HCT116 (cell line): ENCODE measurements around the gene SOWAHB. TPM values are rescaled to one million over a fixed set of nuclear protein-coding genes. Genes with fewer than 3 reads are reported as not detected.

Source experiments
- RAD21 ChIP-seq: IDR thresholded peaks from 2 replicates; pipeline ENCODE4 v1.6.1; 2012; ENCODE audit warnings: low read depth, mild to moderate bottlenecking
- ZFX ChIP-seq: fragments of 450-650 bp; IDR thresholded peaks from 2 replicates; pipeline ENCODE4 v1.6.1; 2017
- total RNA-seq: library from RNA; stranded (reverse); gene quantifications from one replicate; pipeline ENCODE4 v1.2.1, GENCODE V29; 2021; ENCODE audit not compliant: unreplicated experiment

The SOWAHB gene
- total RNA-seq, 1 experiment from 2014 or later: 3.0 TPM

- no peak for TF ChIP-seq RAD21
- TF ChIP-seq ZFX: no peak
- TF ChIP-seq, all 23 proteins: peak for 8
These were observed 47.9 kb downstream of the SOWAHB start (continued) for GRCh38 chr4:76850010-76850441.

Other genes starting within 250 kb of the SOWAHB start
- 94.4 TPM for gene SEPTIN11, start 51.6 kb upstream of the SOWAHB start, total RNA-seq
- 208 TPM for gene CCNI, start 177.8 kb upstream of the SOWAHB start, total RNA-seq